Stimulated activated CD4-positive, alpha-beta T cell treated with anti-CD3 and anti-CD28 coated beads, Interleukin-12 subunit alpha, Interleukin-12 subunit beta, amount 100 ng/mL, for 24 hours (primary cell): ENCODE results near the gene CCT3.
"Not testable (repeated sequence)": the region's sequence is repeated elsewhere in the genome, so short reads cannot be mapped to it uniquely, and the experiment has no call there.

ENCODE experiments used
- DNase-seq, 2 experiments: peaks; one replicate each; pipeline ENCODE4 v3.0.0-alpha.2; 2020; ENCODE audit warnings: low read depth in 2 of 2

The CCT3 gene

DNA sequence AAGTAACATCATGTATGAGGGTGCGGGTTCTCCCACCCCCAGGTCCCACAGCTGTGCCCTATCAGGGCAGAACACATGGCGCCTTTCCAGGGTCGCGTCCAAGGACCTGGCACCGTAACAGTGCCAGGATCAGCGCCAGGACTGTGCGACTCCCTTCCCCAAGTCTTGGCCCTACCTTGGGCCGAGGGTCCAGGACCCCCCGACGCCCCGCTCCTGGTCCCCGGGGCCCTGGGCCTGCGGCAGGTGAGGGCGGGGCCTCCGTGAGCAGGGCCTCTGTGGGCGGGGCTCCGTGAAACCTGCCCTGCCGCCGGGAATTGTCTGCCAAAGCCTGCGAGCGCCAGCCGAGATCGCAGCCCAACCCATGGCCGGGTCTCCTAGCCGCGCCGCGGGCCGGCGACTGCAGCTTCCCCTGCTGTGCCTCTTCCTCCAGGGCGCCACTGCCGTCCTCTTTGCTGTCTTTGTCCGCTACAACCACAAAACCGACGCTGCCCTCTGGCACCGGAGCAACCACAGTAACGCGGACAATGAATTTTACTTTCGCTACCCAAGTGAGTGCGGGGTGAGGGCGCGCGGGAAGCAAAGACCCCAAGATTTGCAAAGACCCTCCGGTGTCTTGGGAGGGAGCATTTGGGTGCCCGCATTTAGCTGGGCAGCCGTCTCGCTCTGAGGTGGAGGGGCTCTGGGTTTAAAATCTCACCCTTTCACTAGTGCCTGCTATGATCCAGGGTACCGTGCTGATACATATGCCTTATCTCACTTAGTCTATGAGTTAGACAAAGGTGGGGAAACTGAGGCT is 31.0 kb upstream of the CCT3 start, which contains the start of gene RHBG:
TSS of gene RHBG (plus strand) at position 323 of the 796 bp plus-strand sequence. CDS start at position 362, 39 bp downstream.
- no peak for DNase-seq

DNA sequence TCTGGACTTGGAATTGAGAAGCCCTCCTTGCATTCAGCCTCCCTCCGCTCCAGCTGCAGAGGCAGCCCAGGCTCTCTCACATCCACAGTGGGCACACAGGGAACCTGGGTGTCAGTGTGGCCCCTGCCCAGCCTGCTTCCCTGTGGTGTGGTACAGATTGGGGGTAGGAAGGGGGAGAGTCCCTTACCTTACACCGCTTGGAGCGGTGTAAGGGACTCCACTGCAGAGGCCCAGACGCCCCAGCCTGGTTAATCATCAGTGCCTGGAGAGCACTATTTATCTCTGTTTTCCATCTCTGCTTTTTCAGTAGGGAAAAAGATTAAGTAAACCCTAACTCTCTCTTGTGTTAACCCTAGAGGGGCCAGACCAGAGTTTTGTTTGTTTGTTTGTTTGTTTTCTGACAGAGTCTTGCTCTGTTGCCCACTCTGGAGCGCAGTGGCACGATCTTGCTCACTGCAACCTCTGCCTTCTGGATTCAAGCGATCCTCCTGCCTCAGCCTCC is 30.1 kb upstream of the CCT3 start:
- no peak for DNase-seq

- DNase-seq: no peak
Measured at GRCh38 chr1:156367383-156368156, 29.5 kb upstream of the CCT3 start.

DNA sequence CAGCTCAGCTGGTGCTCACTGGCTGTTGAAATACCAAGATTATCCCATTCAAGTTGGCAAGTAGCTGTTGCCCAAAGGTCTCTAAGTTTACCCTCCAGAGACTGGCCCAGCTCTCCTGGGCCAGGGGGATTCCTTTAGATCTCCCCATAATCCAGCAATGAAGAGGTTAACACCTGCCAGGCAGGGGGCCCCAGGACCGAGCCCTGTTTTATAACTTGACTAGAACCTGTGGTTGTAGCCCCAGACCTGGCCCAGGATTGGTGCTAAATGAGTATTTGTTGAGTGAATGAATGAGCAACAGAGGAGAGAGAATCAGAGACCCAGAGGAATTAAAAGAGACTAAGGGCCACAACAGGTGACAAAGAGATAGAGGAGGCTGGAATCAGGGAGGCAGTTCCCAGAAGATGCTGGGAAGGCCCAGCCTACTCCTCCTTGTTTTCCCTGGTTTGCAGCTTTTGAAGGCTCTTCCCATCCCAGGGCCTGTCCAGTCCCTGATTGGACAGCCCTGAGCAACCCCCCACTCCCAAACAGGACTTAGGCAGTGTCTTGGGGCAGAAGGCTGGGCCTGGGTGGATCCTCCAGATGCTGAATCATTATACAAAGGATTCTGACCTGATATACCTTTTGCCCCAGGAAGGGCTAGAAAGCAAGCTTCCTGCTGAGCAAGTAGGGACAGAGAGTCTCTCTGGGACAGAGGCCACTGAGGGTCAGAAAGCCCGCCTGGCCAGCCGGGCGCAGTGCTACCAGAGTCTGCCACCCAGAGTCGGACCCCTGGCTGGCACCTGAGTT is 28.5 kb upstream of the CCT3 start:
- no peak for DNase-seq

- DNase-seq: no peak
Measured at GRCh38 chr1:156365754-156366153, 27.7 kb upstream of the CCT3 start.

GRCh38 chr1:156360534-156360933 is 22.4 kb upstream of the CCT3 start:
- no peak for DNase-seq

DNA sequence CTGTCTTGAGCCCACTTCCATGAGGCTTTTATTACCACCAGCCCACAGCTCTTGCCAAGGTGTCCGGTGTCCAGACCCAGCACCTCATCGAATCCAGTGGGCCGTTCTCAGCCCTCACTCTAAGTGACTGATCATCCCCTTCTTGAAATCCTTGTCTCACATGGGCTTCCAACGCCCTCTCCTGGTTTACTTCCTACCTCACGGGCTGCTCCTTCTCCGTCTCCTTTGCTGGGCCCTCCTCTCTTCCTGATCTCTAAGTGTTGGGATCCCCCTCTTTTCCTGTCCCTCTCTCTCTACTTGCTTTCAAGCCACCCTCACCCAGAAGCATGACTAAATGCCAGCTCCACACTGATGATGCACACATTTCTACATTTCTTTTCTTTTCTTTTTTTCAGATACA is 21.9 kb upstream of the CCT3 start:
- DNase-seq: no peak

DNA sequence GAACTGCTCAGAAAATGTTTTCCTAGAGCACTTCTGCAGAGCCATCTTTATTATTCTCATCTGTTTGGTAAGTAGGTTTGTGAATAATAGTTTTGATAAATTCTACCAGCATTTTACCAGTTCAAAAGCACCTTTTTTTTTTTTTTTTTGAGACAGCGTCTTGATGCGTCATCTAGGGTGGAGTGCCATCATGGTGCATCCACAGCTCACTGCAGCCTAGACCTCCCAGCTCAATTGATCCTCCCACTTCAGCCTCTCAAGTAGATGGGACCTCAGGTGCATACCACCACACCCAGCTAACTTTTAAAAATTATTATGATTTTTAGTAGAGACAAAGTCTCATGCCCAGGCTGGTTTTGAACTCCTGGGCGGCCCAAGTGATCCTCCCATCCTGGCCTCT is 21.2 kb upstream of the CCT3 start:
- DNase-seq: no peak

GRCh38 chr1:156358641-156359040 is 20.5 kb upstream of the CCT3 start:
- DNase-seq: no peak

DNA sequence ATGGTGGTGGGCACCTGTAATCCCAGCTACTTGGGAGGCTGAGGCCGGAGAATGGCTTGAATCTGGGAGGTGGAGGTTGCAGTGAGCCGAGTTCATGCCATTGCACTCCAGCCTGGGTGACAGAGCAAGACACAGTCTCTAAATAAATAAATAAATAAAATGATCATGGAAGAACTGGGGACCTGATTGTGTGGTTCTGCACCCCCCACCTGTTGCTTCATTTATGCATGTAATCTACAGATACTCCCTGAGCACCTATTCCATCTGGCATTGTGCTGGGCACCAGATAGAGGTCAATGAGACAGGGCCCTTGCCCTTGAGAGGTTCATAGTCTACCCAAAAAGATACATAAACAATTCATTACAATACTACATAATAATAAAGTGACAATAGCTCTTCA is 19.9 kb upstream of the CCT3 start:
- no peak for DNase-seq

- DNase-seq: peak; percentile 21 to 51
Measured at GRCh38 chr1:156356875-156357534, 18.9 kb upstream of the CCT3 start.

- no peak for DNase-seq
Measured at GRCh38 chr1:156356262-156356874, 18.3 kb upstream of the CCT3 start.

GRCh38 chr1:156352481-156352880 is 14.4 kb upstream of the CCT3 start:
- not testable (repeated sequence) for DNase-seq

GRCh38 chr1:156347331-156347730 is 9.2 kb upstream of the CCT3 start:
- DNase-seq: no peak

DNA sequence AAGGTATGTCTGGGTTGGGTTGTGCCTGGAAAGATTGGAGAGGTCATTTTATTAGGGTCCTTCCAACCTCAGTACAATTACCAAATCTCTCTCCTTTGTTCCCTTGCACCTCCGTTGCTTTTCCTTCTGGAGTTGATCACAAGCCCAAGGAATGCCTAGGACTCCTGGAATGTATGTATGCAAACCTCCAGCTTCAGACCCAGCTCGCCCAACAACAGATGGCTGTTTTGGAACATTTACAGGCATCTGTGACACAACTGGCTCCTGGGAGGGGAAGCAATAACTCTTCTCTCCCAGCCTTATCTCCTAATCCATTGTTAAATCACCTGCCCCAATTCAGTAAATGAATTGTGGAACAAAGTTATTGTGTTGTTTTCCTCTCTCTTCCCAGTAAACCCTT is 8.5 kb upstream of the CCT3 start:
- no peak for DNase-seq

GRCh38 chr1:156346035-156346434 is 7.9 kb upstream of the CCT3 start:
- not testable (repeated sequence) for DNase-seq

GRCh38 chr1:156344409-156344808 is 6.3 kb upstream of the CCT3 start:
- no peak for DNase-seq

DNA sequence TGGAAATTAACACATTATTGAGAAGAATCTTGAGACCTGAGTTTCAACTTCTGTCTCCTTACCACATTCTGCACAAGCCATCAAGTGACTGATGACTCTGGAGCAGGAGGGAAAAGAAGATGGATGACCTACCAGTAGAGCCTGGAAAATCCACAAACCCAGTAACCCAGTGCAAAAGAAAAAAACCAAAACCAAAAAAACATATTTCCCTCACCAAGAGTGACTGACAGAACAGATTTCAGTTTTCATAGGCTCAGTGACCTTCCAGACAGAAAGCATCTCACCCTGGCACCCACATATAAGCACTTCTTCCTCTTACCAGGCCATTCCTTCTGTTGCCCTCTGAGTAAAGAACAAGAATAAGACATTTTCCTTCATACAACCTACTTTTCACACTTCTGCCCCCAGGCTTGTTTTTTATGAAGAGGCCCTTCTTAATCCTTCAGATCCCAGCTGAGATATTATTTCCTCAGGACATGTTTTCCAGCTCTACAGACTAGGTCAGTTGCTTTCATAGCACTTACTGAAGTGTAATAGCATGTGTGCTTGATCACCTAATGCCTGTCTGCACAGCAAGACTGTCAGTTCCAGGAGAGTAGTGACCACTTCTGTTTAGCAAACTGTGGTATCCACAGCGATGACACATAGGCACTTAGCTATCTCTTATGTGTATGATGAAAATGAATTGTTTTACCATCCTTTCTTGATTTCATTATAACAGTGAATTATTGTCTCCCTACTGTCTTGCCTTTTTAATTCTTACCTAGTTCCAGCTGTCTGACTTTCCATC is 4.3 kb upstream of the CCT3 start:
- DNase-seq: no peak

DNA sequence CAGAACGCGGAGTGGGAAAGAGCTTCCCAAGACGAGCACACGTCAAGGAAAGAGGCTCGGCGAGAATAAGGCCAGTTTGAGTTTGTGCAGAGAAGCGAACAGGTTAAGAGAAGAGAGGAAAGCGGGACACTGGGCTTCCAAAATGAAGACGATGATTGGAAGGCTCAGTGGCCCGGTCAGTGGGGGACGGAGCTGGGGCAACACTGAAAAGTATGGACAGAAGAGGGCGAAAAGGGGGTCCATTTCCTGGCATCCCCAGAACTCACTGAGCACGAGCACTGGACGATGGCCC is 258 bp downstream of the CCT3 start:
- no peak for DNase-seq
